ENCODE measurements around the gene HSPH1.

- no peak for TF ChIP-seq CTCF (IDR thresholded peaks at IDR 0.05)
- TF ChIP-seq POLR2A (IDR thresholded peaks at IDR 0.05): no peak
These were observed 33.9 kb upstream of the HSPH1 start for GRCh38 chr13:31195616-31196015.

Measured in gastroesophageal sphincter (tissue), 3 donors.